ENCODE results near the gene LAMC3. TPM values are rescaled to one million over a fixed set of nuclear protein-coding genes. Genes with fewer than 3 reads are reported as not detected.
"Not testable (repeated sequence)": the region's sequence is repeated elsewhere in the genome, so short reads cannot be mapped to it uniquely, and the experiment has no call there.

The LAMC3 gene
- total RNA-seq, 1 donor from 2014 or later = 2.6 TPM

DNA sequence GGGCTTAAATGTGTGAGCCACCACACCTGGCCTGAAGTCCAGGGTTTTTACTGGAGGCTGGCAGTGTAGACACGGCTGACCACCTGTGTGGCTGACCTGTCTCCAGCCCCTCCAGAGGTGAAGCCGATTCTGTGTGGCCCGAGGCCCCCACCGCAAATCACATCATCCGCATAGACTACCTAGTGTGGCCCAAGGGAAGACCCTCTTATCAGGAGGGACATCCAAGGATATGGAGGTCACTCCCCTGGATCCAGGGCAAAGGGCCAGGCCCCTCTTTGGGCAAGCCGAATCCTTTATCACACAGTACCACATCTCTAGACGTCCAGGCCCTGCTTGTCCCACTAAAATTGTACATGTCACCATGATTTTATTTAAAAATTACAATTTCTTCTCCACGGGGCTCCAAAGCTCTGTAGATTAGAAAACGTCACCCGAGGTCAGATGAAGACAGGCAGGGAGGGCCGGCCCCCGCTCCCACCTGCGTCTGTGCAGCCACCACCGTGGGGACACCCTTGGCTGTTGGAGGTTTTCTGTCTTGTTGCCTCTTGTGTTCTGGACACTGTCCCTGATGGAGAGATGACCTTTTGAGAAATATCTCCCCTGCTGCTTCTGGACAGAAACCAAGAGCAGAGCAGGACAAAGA lies 20.1 kb downstream of the LAMC3 start:
- DNase-seq (ENCODE audit: low read depth in 2 of 2) = no peak

DNA sequence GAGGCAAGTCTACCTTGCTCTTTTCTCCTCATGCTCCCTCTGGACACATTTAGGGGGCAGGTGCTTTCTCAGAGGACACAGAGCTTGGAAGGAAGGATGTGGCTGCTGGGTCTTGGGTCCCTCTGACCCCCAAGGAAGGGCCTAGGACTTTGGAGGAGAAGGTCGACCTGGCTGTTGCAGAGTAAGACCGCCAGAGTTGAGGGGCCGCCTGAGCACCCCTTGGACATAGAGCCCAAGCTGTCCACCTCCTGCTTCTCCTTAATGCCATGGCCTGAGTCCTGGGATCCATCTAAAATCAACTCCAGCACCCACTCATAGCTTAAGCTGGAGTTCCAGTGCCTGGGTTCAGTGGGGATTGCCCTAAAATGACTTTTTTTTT lies 20.6 kb downstream of the LAMC3 start:
- no peak for DNase-seq (ENCODE audit: low read depth in 2 of 2)

DNA sequence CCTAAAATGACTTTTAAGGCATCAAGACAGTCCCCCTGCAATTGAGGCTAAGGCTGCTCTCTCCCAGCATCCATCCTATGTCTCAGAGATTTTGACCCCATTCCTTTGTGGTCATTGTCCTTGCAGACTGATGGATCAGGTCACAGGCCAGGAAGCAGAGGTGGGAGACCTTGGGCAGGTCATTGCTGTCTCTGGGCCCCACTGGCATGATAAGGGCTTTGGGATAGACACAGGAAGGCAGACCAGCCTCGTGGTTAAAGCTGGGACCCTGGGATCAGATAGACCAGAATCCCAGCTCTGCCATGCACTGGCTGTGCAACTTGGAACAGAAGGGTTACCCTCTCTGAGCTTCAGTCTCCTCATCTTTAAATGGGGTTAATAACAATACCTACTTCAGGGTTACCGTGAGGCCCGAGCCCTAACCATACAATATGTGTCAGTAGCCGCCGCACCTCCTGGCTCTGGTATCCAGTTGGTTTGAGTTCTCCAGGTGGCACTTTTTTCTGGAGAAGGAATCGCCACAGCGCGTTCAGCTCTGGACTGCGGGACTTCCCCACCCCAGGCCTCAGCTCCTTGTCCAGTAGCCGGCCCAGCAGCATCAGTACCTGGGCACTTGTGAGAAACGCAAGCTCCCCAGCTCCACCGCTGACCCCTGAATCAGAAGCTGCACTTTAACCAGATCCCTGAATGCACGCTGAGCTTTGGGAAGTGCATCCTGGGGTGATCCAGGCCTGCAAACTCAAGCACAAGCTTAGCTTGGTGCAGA lies 21.4 kb downstream of the LAMC3 start:
- no peak for DNase-seq (ENCODE audit: low read depth in 2 of 2)

DNA sequence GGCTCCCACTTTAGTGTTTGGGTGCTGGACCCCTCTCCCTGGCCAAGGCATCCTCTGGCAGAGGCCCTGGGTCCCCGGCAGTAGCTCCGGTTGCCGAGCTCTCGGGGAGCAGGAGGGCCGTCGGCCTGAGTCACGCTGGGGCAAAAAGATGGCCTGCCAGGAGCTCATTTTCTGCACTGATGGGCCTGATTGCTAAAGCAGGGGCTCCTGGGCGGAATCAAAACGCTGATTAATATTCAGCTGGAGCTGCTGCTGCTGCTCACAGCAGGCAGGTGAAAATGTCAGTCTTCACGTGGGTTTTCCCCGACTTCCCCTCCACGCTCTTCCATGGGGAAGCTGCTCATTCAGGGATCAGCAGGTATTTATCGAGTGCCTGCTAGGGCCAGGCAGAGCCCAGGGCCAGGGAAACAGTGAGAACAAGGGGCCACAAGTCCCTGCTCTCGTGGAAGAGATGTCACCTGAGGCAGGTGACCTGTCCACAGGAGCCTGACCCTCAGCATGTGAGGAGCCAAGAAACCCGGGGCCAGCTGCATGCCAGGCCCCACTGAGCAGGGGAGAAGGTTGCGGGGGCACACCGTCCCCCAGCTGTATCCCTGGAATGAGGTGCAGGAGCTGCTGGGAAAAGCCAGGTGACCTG lies 22.1 kb downstream of the LAMC3 start:
- no peak for DNase-seq (ENCODE audit: low read depth in 2 of 2)

DNA sequence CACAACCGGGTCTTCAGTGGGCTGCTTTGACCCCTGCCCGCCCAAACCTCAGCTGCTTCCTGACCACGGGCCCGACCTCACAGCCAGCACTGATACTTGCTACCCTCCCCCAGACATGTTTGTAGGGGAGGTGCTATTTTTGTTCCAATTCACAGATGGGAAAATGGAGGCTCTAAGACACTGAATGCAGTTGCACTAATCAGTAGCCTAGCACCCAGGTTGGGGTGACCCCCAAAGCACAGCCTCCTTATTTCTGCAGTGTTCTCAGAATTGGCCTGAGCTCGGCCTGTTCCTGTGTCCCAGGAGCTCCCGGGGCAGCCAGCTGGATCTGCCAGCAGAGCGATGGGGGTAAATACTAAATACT lies 22.6 kb downstream of the LAMC3 start:
- DNase-seq (ENCODE audit: low read depth in 2 of 2) = no peak

DNA sequence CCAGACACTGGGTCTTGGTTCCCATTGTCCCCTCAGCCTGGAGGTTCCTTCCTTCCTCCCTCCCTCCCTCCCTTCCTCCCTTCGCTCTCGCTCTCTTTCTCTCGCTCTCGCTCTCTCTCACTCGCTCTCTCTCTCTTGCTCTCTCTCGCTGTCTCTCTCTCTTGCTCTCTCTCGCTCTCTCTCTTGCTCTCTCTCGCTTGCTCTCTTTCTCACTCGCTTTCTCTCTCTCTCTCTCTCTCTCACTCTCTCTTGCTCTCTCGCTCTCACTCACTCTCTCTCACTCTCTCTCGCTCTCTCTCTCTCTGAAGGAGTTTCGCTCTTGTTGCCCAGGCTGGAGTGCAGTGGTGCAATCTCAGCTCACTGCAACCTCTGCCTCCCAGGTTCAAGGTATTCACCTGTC lies 23.4 kb downstream of the LAMC3 start:
- DNase-seq (ENCODE audit: low read depth in 2 of 2) = no peak

DNA sequence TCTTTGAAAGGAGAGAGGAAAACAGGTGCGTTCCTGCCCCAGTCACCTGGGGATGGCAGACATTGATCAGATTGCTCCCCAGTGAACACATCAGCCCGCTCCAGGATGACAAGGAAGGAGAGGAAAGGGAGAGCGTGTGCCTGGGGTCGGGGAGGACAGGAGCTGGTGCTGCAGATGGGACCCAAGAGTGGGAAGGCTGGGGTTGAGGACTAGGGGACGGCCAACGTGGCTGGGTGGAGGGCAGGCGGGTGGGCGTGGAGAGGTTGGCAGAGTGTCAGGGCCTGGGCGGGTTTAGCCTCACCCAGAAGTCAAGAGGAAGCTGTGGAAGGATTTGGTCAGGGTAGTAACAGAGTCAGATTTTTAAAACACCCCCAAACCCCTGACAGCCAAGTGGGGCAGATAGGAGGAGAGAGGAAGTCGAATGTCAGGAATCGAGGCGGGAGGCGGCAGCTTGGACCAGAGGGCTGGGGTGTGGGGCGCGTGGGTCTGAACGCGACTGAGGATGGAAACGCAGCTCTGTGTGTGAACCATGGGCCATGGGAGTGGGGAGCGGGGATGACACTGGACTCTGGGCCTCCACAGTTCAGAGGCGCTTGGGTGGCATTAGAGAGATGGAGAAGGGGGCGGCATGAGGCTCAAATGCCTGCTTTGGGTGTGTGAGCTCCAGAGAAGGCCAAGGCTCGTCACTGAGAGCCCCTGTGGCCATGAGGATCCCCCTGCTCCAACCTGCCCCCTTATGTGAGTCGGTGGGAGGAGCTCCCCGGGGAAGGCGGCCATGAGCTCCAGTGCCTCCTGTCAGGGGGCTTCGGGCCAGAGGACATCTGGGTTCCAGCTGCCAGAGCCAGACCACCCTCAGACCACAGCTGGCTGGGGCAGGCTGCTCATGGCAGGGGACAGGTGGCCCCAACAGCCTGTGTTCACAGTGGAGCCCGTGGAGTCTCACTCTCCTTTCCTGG lies 24.6 kb downstream of the LAMC3 start:
- no peak for DNase-seq (ENCODE audit: low read depth in 2 of 2)

DNA sequence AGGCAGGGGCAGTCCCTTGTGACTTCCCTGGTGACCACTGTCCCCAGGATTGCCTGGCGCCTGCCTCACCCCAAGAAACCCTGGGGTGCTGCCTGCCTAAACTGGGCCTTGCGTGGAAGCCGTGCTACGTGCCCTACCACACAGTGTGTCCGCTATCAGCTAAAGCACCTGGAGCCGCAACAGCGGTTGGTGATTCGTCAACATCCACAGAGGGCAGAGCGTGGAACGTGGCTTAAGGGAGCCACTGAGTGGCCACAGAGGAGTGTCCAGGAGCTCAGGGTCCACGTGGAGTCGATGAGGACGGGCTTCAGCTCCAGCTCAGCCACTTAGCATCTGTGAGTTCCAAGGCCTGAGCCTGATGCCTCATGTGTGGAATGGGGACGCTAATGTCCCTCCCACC lies 25.3 kb downstream of the LAMC3 start:
- no peak for DNase-seq (ENCODE audit: low read depth in 2 of 2)

DNA sequence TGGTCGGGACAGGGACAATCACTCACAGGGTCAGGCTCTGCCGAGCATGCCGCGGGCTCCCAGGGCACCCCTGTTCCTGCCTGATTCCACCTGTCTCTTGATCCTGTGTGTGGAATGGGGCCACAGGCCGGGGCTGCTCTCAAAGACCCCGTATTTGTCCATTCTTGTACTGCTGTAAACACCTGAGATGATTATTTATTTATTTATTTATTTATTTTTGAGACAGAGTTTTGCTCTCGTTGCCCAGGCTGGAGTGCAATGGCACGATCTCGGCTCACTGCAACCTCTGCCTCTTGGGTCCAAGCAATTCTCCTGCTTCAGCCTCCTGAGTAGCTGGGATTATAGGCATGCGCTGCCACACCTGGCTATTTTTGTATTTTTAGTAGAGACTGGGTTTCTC lies 25.8 kb downstream of the LAMC3 start:
- not testable (repeated sequence) for DNase-seq (ENCODE audit: low read depth in 2 of 2)

DNA sequence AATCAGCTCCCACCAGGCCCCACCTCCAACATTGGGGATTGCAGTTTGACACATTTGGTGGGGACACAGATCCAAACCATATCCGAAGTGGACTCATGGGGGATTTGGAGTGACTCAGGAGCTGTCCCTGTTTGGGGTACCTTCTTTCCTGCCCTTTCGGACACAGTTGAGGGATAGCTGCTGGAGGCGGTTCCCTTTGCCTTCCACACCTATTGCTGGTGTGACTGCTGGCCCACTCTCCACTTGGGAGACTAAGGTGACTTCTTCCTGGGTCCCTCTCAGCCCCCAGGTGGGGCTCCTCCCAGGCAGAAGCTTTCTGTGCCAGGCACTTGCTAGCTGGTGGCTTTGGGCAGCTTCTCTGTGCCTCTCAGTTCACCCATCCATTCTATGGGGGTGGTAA lies 26.6 kb downstream of the LAMC3 start:
- DNase-seq (ENCODE audit: low read depth in 2 of 2) = no peak

DNA sequence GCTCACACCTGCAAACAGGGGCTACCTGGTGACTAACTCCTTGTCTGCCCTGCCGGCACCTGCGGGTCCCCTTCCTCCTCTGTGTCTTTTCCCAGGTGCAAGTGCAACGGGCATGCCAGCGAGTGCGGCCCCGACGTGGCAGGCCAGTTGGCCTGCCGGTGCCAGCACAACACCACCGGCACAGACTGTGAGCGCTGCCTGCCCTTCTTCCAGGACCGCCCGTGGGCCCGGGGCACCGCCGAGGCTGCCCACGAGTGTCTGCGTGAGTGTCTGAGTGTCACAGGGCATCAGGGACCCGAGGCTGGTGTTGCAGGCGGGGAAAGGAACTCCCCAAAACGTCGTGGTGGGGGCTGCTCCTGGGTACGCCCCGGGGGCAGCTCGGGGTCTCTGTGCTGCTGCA lies 27.1 kb downstream of the LAMC3 start:
- no peak for DNase-seq (ENCODE audit: low read depth in 2 of 2)

DNA sequence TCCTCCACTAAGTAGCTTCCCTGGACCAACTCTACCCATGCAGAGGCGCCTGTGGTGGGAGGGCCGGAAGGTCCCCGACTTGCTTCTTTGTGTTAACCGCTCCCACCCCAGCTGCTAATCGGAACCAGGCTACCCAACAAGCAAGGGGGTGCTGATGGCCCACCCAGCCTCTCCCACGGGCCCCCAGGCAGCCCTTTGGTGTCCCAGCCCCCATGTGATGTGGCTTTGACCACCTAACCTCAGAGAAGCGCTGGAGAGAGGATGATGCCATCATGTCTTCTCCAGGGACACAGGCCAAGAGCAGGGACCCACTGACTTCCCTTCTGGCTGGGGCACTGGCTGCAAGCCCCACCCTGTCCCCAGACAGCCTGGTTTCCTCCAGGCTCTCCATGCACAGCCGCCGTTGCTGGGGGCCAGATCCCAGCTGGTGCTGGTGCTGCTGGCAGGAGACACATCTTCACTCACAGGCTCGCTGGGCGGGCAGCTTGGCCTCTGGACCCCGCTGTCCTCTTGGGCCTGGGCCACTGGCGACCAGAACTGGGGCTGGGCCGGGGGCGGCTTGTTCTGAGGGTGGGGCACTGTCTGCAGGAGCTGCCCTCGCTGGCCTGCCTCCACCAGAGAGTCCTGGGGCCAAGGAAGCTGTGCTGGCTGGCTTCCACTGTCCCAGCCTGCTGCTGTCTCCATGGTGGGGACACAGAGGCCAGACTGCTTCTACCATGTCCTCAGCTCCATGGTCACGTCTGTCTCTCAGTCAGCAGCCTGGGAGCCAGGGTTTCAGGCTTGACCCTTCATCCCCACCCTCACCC lies 27.8 kb downstream of the LAMC3 start:
- DNase-seq (ENCODE audit: low read depth in 2 of 2) = no peak

DNA sequence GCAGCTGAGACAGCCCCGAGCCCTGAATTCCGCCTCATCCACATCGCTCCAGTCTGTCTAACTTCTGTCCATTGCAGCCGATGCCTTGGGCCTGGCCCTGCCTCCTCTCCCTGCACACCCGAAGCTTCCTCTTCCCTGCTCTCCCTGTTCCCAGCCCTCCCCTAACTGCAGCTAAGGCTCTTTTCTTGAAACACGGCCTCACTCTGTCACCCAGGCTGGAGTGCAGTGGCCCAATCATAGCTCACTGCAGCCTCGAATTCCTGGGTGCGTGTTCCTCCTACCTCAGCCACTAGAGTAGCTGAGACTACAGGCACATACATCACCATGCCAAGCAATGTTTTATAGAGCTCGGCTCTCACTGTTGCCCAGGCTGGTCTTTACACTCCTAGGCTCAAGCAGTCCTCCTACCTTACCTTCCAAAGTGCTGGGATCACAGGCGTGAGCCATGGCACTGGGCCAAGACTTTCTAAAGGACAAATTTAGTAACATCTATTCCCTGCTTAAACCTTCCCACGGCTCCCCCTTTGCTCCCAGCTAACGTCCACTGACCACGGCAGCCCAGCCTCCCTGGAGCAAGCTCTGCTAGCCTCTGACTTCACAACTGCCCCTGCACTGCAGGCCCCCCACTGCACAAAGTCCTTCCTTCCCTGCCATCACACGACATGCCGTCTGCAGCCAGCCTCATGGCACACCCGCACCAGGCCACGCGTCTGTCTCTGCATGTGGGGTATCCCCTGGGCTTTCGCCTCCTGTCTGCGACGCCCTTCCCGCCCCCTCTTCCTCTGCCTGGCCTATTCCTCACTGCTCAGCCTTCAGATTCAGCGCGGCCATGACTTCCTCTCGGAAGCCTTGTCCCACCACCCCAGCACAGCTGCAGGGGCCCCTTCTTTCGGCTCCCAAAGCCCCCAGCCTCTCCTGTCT lies 28.6 kb downstream of the LAMC3 start:
- no peak for DNase-seq (ENCODE audit: low read depth in 2 of 2)

DNA sequence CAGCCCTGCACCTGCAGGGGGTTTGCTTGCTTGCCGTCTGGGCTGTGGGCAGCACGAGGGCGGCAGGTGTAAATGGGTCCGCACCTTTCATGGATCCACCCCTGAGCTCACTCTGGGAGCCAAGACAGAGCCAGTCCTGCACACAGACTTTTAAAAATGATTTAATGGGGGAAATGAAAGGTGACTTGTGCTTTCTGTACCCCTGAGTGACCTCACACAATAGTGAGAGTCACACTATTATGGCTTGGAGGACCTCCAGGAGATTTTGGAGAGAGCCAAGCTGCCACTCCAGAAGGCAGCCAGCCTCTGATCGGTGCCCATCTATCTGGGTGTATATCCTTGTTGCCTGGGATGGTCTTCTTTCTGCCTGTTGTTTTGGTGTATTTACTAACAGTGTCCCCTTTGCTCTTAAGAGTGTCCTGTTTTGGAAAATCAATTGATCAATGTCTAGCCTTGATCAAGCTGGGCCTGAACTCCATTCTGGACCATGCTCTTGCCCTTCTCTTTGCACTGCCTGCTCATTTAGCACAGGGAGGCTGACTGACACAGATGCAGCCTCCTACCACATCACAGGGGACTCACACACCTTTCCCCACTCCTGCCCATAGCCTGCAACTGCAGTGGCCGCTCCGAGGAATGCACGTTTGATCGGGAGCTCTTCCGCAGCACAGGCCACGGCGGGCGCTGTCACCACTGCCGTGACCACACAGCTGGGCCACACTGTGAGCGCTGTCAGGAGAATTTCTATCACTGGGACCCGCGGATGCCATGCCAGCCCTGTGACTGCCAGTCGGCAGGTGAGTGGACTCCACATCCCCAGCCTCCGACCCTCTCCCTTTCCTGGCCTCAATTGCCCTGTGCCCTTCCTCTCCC lies 29.5 kb downstream of the LAMC3 start:
- DNase-seq (ENCODE audit: low read depth in 2 of 2) = no peak

DNA sequence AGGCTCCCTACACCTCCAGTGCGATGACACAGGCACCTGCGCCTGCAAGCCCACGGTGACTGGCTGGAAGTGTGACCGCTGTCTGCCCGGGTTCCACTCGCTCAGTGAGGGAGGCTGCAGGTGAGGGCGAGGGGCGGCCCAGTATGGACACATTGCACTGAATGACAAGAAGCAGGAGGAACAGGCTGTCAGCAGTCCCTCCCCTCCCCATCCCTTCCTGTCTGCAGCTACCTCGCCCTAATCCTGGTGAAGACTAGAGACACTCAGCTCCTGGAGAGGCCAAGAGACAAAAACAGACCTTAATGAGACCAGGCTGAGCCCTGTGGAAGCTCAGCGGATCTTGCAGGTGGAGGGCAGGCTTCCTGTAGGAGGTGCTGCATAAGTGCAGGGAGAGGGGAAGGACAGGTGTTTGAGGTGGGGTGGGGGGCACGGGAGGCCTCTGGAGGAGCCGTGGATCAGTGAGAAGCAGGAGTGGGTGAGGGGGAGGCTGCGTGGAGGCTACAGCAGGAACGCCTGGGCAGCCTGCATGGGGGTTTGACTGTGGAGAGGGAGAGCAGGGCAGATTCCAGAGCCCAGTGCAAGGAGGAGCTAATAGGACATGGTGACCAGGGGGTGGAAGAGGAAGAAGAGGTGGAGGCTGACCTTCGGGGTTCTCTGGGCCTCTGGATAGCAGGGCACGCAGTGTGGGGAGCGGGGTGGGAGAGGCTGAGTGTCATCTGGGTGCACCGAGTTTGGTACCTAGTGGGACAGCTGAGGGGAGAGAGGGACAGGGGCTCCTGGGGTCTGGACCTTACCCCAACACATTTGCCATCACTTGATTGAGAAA lies 30.4 kb downstream of the LAMC3 start:
- no peak for DNase-seq (ENCODE audit: low read depth in 2 of 2)

DNA sequence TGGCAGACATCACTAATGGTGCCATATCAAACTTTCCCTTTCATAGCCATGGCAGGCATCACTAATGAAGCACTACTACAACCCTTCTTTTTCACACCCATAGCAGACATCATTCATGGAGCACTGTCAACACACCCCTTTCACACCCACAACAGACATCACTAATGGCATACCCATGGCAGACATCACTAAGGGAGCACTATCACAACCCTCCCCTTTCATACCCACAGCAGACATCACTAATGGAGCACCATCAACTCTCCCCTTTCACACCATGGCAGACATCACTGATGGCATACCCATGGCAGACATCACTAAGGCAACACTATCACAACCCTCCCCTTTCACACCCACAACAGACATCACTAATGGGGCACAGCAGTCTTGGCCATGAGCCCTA lies 33.7 kb downstream of the LAMC3 start:
- no peak for DNase-seq (ENCODE audit: low read depth in 2 of 2)

DNA sequence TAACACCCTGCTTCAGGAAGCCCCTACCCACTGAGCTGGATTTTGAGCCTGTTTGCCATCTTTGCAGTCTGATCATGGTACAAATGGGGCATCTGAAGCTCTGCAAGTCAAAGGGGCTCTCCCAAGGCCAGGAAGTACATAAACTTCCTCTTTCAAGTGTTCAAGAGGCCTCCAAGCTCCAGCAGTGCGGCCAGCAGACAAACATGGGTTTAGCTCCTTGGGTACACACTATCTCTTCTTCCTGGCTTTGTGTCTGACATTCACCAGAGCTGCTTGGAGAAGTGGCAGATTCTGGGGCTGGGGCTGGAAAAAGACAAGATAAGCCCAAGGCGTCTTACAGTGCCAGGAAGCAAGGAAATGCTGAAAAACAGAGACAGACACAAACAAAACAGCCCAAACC lies 34.1 kb downstream of the LAMC3 start:
- DNase-seq (ENCODE audit: low read depth in 2 of 2) = no peak

DNA sequence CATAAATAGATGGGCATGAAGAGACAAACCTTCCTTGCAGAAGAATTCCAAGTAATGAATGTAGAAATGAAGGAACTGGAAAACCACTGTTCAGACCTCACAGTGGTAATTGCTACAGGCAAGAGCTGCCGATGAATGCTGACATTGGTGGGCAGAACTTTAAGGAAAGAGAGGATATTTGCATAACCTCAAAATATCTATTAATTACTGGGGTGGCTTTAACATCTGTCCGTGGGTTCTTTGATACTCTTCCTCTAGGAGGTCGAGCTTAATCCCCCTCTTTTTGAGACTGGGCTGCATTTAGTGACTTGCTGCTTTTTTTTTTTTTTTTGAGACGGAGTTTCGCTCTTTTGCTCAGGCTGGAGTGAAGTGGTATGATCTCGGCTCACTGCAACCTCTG lies 34.7 kb downstream of the LAMC3 start:
- no peak for DNase-seq (ENCODE audit: low read depth in 2 of 2)
